ENCODE results near the gene RSPH1.
A peak's percentile ranks its signal among the peaks of the same experiment; 100 is the strongest.

The RSPH1 gene

DNA sequence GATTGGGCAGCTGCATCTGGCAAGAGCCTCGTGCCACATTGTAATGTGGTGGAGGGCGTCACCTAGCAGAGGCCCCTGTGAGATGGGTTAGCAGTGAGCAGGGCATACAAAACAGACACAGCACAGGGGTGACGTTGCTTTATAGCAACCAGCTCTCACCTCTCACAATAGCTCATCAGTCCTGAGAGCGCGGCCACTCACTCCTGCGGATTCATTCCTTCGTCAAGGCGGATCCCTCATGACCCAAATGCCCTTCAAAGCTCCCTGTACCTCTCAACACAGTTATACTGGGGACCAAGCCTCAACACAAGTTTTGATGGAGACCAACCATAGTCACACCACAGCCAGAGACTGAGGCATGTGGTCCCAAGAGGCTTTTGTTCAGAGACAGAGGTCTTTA is 40.6 kb upstream of the RSPH1 start:
- TF ChIP-seq, protein P1, sequence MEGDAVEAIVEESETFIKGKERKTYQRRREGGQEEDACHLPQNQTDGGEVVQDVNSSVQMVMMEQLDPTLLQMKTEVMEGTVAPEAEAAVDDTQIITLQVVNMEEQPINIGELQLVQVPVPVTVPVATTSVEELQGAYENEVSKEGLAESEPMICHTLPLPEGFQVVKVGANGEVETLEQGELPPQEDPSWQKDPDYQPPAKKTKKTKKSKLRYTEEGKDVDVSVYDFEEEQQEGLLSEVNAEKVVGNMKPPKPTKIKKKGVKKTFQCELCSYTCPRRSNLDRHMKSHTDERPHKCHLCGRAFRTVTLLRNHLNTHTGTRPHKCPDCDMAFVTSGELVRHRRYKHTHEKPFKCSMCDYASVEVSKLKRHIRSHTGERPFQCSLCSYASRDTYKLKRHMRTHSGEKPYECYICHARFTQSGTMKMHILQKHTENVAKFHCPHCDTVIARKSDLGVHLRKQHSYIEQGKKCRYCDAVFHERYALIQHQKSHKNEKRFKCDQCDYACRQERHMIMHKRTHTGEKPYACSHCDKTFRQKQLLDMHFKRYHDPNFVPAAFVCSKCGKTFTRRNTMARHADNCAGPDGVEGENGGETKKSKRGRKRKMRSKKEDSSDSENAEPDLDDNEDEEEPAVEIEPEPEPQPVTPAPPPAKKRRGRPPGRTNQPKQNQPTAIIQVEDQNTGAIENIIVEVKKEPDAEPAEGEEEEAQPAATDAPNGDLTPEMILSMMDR (conservative IDR thresholded peaks at IDR 0.05), result no peak
- H3K27ac ChIP-seq, result peak overlapping the region; percentile 97

DNA sequence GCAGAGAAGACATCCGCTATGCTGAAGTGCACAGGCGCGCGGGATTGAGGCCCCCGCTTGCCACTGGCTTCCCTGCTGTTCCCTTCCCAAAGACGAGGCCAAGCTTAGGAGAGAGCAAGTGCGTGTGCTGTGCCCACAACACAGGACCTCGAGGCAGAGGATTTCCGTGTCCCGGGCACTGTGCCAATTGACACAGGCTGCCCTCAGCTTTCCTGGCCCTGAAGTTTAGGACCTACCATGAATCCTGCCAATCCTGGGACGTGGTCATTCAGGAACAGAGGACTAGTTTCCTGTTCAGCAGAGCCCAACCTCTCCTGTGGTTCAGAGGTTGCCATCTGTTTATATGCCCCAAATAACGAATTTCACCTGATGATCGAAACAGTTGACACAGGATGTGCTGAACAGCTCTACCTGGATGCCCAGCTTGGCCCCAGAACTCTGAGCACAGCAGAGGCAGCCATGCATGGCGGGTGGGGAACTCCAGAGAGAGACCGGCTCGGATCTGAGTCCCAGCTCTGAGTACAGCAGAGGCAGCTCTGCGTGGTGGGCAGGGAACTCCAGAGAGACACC is 39.7 kb upstream of the RSPH1 start:
- H3K27ac ChIP-seq, result peak overlapping the region; percentile 97

DNA sequence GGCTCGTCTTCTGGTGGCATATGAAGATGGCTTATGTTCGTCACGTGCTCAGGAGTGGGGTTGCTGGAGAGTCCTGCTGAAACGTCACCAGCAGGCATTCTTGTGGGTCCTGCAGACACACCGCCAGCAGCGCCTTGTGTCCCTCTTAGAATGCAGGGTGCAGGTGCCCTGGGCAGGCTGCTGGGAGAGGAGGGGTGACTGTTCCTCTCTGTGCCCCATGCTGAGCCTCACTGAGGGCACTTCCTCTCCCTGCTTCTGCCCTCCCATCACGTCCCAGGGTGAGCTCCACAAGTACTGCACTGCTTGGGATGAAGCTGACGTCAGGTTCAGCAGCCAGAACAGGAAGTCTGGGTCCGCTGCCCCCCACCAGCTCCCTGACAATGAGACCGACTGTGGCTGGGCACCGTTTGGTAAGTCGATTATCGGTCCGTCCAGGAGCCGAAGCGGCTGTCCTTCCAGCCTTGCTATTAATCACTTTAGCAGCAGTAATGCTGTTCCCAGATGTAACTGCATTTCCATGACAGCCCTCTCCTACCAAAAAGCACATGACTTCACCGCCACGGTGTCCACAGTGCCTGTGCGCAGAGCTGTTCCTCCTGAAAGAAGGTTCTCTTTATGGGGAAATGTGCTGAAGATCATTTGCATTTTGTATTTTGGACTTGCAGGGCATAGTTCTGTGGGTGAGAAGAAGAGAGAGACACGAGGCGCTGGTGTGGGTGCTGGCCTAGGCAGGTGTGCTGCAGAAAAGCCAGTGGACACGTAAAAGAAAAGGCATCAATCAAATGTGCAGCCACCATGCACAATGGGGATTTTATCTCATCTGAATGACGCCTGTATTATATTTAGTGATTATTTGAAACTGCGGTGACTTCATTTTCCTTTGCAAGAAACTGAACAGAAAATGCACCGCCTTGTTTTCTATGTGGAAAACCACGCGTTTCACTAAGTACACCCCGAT is 38.7 kb upstream of the RSPH1 start:
- peak overlapping the region; percentile 97 for H3K27ac ChIP-seq
- TF ChIP-seq, protein P1 (conservative IDR thresholded peaks at IDR 0.05), result no peak

More for the DNA sequence above, 39.7 kb upstream of the RSPH1 start:
- TF ChIP-seq, protein P1 (conservative IDR thresholded peaks at IDR 0.05), result no peak

- peak overlapping the region; percentile 97 for H3K27ac ChIP-seq
- TF ChIP-seq, protein P1 (conservative IDR thresholded peaks at IDR 0.05), result no peak
Observed at GRCh38 chr21:42533963-42534355, 37.9 kb upstream of the RSPH1 start.

GRCh38 chr21:42533306-42533962 is 37.4 kb upstream of the RSPH1 start:
- peak overlapping the region; percentile 97 for H3K27ac ChIP-seq
- TF ChIP-seq, protein P1 (conservative IDR thresholded peaks at IDR 0.05), result no peak

GRCh38 chr21:42532466-42533181 is 36.6 kb upstream of the RSPH1 start:
- TF ChIP-seq, protein P1 (conservative IDR thresholded peaks at IDR 0.05), result no peak
- H3K27ac ChIP-seq, result peak overlapping the region; percentile 97
